ENCODE results near the gene AGAP5. TPM values are rescaled to one million over a fixed set of nuclear protein-coding genes. Genes with fewer than 3 reads are reported as not detected.
"Not testable (repeated sequence)": the region's sequence is repeated elsewhere in the genome, so short reads cannot be mapped to it uniquely, and the experiment has no call there.

The AGAP5 gene
- total RNA-seq, 1 donor from 2014 or later: 2.9 TPM

- Mint-ChIP-seq H3K4me3 (ENCODE audit: unreplicated experiment) (no peak overlapping the region), H3K36me3 (ENCODE audit: low read depth) (no peaks in the 10 kb centered on the region)
These were observed 44.5 kb upstream of the AGAP5 start for GRCh38 chr10:73742454-73742734.

GRCh38 chr10:73740501-73741254 lies 42.8 kb upstream of the AGAP5 start:
- H3K4me3 Mint-ChIP-seq (ENCODE audit: unreplicated experiment); H3K9me3 Mint-ChIP-seq (ENCODE audit: low read depth); H3K36me3 Mint-ChIP-seq (ENCODE audit: low read depth); H3K27me3 Mint-ChIP-seq (ENCODE audit: low read depth); H3K27ac Mint-ChIP-seq (ENCODE audit: unreplicated experiment); DNase-seq (ENCODE audit: low spot score): not testable (repeated sequence)
- peaks cover 22% of the 10 kb centered on the region for H3K4me1 Mint-ChIP-seq (ENCODE audit: low read depth)

More at GRCh38 chr10:73742454-73742734, 44.5 kb upstream of the AGAP5 start:
- no peaks in the 10 kb centered on the region for H3K9me3 Mint-ChIP-seq (ENCODE audit: low read depth)
- DNase-seq (ENCODE audit: low spot score): no peak
- H3K4me1 Mint-ChIP-seq (ENCODE audit: low read depth): peaks cover 32% of the 10 kb centered on the region
- TF ChIP-seq CTCF (IDR thresholded peaks at IDR 0.05): no peak
- peak overlapping the region; percentile 12 for H3K27ac Mint-ChIP-seq (ENCODE audit: unreplicated experiment)
- no peaks in the 10 kb centered on the region for H3K27me3 Mint-ChIP-seq (ENCODE audit: low read depth)

GRCh38 chr10:73734796-73735305 lies 36.9 kb upstream of the AGAP5 start:
- H3K9me3 Mint-ChIP-seq (ENCODE audit: low read depth): no peaks in the 10 kb centered on the region
- H3K27ac Mint-ChIP-seq (ENCODE audit: unreplicated experiment): no peak overlapping the region
- H3K4me3 Mint-ChIP-seq (ENCODE audit: unreplicated experiment): no peak overlapping the region
- H3K36me3 Mint-ChIP-seq (ENCODE audit: low read depth): peaks cover 5% of the 10 kb centered on the region
- H3K27me3 Mint-ChIP-seq (ENCODE audit: low read depth): no peaks in the 10 kb centered on the region
- DNase-seq (ENCODE audit: low spot score): no peak
- no peak for TF ChIP-seq CTCF (IDR thresholded peaks at IDR 0.05)
- peaks cover 10% of the 10 kb centered on the region for H3K4me1 Mint-ChIP-seq (ENCODE audit: low read depth)

GRCh38 chr10:73734028-73734720 lies 36.3 kb upstream of the AGAP5 start:
- no peak for DNase-seq (ENCODE audit: low spot score)
- Mint-ChIP-seq H3K4me1 (ENCODE audit: low read depth) (peaks cover 14% of the 10 kb centered on the region), H3K27ac (ENCODE audit: unreplicated experiment) (no peak overlapping the region), H3K4me3 (ENCODE audit: unreplicated experiment) (no peak overlapping the region), H3K27me3 (ENCODE audit: low read depth) (no peaks in the 10 kb centered on the region), H3K9me3 (ENCODE audit: low read depth) (no peaks in the 10 kb centered on the region), H3K36me3 (ENCODE audit: low read depth) (peaks cover 5% of the 10 kb centered on the region)
- TF ChIP-seq CTCF (IDR thresholded peaks at IDR 0.05): no peak

- TF ChIP-seq CTCF (IDR thresholded peaks at IDR 0.05): no peak
- peaks cover 5% of the 10 kb centered on the region for H3K36me3 Mint-ChIP-seq (ENCODE audit: low read depth)
- H3K27me3 Mint-ChIP-seq (ENCODE audit: low read depth): no peaks in the 10 kb centered on the region
- no peak overlapping the region for H3K27ac Mint-ChIP-seq (ENCODE audit: unreplicated experiment)
- no peak for DNase-seq (ENCODE audit: low spot score)
- H3K9me3 Mint-ChIP-seq (ENCODE audit: low read depth): no peaks in the 10 kb centered on the region
- H3K4me1 Mint-ChIP-seq (ENCODE audit: low read depth): peaks cover 14% of the 10 kb centered on the region
- H3K4me3 Mint-ChIP-seq (ENCODE audit: unreplicated experiment): no peak overlapping the region
These were observed 35.2 kb upstream of the AGAP5 start for GRCh38 chr10:73732931-73733623.
